GM18511 (cell line): Measurements from ENCODE around the gene CTNNA2.
"Not testable (repeated sequence)": the region's sequence is repeated elsewhere in the genome, so short reads cannot be mapped to it uniquely, and the experiment has no call there.

Source experiments
- ATAC-seq: cut with Tn5 transposase; IDR thresholded peaks from one replicate; pipeline ENCODE4 v1.9.1; 2021; ENCODE audit warnings: mild to moderate bottlenecking, moderate library complexity; ENCODE audit not compliant: unreplicated experiment

Gene CTNNA2

GRCh38 chr2:80167284-80167808, 654.5 kb downstream of the CTNNA2 start:
- ATAC-seq = no peak

- ATAC-seq = no peak
Observed at GRCh38 chr2:80168037-80168436, 655.2 kb downstream of the CTNNA2 start.

GRCh38 chr2:80168801-80169200, 656.0 kb downstream of the CTNNA2 start:
- no peak for ATAC-seq

GRCh38 chr2:80169811-80170594, 657.2 kb downstream of the CTNNA2 start:
- no peak for ATAC-seq

DNA sequence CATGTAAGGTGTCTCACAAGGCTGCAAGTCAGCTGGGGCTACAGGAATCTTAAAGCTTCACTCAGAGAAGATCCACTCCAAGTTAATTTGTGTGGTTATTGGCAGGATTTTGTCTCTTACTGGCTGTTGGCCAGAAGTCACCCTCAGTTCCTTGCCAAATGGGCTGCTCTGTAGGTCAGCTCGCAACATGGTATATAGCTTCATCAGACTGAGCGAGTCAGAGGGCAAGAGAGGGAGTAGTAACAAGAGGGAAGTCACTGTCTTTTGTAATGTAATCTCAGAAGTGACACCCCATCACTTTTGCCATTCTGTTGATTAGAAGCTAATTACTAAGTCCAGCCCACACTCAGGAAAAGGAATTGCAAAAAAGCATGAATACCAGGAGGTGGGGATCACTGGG, 672.2 kb downstream of the CTNNA2 start:
- ATAC-seq = no peak

GRCh38 chr2:80186262-80186661, 673.4 kb downstream of the CTNNA2 start:
- ATAC-seq = no peak

DNA sequence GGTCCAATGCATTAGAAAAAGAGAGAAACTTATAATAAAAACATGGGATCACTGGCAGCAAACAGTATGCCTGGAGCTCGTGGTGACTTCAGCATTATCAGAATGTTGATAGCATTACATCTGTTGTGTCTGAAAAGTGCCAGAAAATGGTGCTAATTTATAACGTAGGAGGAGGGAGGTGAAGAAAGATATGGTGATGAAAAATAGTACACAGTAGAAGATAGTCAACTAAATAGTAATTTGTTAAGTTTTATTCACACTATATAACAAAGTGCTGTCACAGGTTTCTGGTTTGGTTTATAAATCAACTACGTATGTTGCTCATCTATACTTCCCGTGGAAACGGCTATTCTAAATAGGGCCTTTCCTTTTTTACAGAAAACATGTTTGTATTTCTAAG, 674.3 kb downstream of the CTNNA2 start:
- no peak for ATAC-seq

DNA sequence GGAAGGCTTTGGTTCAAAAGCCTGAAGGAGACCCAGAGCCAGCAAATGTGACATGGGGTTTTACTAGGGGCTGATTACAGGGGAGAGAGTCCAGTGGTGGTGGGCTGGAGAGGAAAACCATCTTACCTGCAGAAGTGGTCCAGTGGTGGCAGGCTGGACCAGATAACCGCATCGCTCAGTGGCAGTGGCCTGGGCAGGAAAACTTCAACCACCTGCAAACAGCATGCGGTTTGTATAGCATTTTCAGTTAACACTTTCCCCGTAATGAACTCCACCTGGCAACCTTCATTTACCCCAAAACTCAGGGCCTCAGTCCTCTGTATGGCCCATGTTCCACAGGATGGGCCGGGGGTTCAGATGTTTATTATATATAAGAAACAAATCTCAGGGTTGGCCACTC, 677.3 kb downstream of the CTNNA2 start:
- ATAC-seq = no peak

DNA sequence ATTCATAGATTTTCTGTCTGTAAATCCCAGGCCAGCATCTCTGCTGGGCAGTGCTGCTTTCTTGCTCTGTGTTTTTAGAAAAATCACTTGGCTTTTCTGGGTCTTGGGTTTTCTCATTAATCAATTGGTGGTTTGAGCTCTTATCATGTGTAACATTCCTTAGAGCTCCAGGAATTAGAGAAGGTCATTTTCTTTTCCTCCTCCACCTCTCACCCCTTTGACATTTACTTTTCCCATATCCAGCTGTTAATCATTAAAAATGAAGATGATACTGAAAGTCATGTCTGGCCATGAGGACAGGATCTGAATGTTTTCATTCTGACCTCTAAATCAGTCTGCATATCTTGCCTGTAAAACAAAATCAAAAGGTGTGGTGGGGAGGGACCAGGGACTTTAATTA, 680.7 kb downstream of the CTNNA2 start:
- ATAC-seq = no peak

DNA sequence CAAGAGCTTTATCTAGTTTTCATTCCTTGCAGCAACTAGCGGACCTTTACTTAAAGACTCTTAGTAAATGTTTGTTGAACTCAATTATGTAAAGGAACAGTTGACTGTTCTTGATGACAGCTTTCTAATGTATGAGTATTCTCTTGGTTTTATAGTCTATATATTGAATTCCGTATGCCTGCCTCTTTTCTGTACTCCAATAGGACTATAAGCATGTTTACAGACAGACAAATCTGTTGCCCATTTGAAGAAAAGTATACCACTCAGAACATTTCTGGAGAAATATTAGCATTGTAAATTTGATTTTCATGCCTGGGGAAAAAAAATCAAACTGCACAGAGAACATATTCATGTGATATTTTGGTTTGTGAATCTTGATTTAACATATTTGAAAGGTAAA, 682.2 kb downstream of the CTNNA2 start:
- ATAC-seq = no peak

DNA sequence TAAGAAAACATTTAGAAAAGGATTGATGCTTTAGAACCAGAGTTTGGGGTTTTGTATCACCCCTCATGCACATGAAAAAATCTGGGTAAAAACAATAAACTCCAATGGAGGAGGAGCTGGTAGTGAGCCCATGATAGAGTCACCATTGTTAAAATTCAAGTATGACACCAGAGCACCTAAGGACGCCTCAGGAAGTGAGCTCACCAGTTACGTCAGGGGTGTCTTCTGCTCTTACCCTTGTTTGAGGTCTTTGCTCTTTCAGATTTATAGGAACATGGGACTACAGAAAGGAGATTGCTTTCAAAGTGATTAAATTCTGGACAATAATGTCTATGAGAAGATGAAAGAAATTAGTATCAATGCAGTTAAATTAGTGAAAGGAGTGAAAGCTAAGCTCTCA, 685.2 kb downstream of the CTNNA2 start:
- no peak for ATAC-seq

DNA sequence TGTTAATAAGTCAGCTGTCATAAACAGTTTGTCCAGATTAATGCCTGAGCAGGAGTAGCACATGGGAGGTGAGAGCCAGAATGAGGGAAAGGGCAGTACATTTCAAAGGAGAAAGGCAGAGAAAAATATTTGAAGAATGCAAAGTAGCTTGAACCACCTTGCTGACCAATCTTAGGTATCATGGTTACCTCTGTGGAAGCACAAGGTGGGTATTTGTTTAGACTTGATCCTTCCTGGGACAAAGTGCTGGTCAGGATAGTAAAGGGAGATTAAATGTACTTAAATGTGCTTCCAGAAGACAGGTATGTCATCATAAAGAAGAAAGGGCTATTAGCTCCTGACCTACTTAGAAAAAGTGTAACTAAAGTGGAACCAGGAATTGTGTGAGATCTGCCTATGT, 686.7 kb downstream of the CTNNA2 start:
- no peak for ATAC-seq

- ATAC-seq = not testable (repeated sequence)
Observed at GRCh38 chr2:80203929-80204328, 691.1 kb downstream of the CTNNA2 start.

DNA sequence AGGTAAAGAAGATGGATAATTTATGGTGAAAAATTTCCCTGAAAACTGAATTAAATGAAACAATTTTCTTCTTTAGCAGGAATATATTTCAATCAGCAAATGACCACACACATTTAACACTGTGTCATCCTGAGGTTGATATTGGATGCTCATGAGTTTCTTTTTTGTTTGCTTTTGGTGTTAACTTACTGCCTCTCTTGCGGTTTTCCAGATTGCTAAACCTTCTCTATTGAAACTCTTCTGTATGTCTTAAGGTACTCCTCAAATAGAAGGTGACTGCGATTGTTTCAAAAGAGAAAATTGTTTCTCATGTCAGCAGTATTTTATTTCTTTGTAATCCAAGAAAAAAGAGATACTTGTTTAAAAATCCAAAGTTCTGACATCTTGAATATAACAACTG, 692.6 kb downstream of the CTNNA2 start:
- no peak for ATAC-seq

GRCh38 chr2:80209458-80209857, 696.6 kb downstream of the CTNNA2 start:
- no peak for ATAC-seq

DNA sequence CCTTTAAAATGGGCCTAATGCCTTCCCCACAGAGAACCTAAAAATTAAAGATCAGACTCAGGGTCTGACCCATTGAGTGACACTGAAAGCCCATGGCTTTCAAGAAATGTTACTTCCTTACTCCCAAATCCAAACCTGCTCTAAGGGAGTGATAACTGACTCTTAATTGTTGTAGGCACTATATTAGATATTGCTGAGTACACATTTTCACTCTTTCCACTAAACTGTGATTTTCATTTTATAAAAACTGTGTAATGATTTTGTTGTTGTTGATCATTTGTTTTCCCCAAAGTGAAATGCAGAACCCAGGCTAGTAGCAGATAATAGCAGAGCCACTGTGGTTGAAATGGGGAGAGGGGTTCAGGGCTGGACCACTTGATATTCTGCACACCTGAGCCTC, 704.6 kb downstream of the CTNNA2 start:
- no peak for ATAC-seq

- ATAC-seq = no peak
Observed at GRCh38 chr2:80222644-80223043, 709.8 kb downstream of the CTNNA2 start.

DNA sequence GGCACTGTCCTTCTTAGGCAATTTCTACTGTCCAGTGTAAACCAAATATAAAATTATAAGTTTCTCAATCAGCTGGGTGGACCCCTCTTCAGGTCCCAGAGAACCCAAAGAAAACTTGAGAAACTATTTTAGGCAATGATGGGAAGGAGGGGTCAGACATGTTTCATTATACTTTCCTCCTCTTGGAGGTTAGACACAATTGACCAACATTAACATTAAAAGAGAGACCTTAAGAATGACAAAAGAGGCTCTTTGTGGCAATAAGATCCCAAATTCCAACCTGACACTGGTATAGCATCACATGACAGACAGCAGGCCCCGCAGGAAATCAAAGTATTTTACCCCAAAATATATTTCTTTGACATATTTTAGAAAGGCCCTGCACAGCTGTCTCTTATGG, 718.6 kb downstream of the CTNNA2 start:
- ATAC-seq = no peak

DNA sequence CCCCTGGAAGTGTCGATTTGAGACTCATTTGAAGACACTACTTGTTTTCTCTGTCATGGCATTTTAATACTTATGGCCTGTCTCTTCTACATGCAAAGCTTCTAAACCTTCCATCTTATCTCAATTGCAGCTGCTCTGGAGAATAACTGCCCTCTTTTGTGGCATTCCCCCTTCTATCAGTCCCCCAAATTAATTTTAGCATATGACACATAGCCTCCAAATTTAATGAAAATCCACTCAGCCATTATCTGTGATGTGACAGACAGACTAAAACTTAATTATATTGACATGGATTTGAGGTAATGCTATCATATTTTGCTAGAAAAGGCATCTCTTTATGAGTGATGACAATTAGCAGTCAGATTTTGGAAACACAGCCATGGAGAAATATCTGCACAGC, 720.5 kb downstream of the CTNNA2 start:
- ATAC-seq = no peak

DNA sequence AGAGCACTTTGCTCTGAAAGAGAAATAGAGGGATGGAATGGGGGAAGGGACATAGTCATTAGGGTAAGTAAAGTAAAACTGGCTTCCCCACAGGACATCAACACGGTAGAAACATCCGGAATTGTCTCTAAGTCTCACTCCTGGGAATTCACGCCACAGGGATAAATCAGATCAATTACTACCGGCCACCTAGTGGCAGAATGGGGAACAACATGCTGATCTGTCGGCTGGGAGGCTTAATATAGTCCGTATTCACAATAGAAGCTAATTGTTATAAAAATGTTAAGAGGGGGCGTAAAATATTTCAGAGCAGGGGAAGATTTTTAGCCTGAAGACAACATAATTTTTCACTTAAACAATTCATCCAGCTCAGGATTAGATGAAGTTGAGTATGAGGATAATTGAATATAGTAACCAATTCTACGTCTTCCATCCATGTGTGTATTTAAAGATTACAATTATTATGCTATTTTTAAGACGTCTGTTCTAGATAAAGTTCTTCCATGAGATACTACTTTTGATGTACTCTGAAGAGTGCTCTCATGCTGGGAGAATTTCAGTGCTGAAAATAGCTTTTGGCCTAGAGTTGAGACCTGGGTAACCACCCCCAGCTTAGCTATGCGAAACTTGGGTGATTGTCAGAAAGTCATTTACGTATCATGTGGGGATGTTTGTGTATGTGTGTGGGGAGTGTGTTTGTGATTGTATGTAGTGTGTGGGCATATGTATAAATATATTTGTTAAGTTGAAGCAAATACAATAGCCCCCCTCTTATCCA, 726.0 kb downstream of the CTNNA2 start:
- no peak for ATAC-seq

DNA sequence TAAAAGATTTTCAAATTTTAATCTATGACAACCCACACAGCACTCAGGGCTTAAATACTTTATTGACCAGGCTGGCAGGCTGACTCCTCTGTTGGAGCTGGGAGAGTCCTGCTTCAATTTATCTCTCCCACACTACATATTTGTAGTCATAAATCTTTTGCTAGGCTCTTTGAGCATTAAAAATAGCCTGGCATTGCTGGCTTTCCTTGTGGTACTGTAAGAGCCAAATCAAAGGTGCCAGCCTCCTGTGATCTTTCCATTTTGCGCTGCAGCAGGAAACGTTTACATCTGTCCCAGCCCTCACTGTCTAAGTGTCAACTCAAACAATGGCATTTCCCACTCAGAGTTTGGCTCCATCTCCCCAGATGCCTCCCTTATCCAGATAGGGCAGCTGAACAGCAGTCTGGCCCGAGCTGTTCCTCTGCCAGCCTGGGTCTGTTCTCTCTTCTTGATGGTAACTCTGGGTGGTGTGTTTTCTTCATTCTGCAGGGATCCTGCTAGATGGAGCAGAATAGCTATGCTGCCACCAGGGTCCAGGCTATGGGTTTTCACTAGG, 729.6 kb downstream of the CTNNA2 start:
- no peak for ATAC-seq
